HG02884 (cell line): Measurements from ENCODE around the gene EXTL2.
"Not testable (repeated sequence)": the region's sequence is repeated elsewhere in the genome, so short reads cannot be mapped to it uniquely, and the experiment has no call there.

ENCODE experiments used
- ATAC-seq: cut with Tn5 transposase; IDR thresholded peaks from one replicate; pipeline ENCODE4 v1.9.1; 2021; ENCODE audit warnings: mild to moderate bottlenecking, moderate library complexity; ENCODE audit not compliant: unreplicated experiment

Gene EXTL2

DNA sequence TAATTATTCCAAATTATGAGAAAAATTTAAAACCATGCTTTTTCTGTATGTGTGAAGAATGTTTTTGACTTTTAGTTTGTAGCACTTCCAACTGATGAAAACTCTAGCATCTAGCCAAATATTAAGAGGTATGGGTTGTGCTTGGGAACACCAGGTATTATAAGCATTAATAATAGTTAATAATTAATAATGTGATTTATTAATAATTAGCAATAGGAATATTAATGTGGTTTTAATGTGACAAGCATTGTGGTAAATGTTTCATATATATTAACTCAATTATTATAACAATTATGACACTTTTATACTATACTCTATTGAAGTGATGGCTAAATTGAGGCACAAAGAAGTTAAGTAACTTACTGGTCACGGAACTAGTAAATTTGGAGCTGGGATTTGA, 9.1 kb upstream of the EXTL2 start:
- ATAC-seq = no peak

GRCh38 chr1:100902365-100902764, 7.7 kb upstream of the EXTL2 start:
- no peak for ATAC-seq

DNA sequence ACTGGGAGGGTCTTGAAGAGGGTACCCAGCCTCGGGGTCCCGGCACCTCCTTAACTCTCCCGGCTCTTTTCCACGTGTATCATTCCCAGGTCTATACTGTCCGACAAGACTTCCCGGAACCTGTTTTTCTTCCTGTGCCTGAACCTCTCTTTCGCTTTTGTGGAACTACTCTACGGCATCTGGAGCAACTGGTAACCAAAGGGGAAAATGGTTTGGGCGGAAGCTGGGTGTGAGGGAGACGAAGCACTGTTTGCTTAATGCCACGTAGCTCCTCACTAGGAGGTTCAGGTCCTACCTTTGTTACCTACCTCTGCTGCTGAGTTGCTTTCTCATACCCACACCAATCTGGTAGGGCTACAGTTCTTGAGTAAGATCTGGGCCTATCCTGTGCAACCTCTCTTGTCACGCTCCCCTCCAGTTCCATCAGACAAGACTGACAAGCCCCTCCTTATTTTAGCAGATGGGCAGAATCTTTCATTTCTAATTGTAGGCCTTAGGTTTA, 1.9 kb upstream of the EXTL2 start:
- peak; percentile 33 for ATAC-seq

DNA sequence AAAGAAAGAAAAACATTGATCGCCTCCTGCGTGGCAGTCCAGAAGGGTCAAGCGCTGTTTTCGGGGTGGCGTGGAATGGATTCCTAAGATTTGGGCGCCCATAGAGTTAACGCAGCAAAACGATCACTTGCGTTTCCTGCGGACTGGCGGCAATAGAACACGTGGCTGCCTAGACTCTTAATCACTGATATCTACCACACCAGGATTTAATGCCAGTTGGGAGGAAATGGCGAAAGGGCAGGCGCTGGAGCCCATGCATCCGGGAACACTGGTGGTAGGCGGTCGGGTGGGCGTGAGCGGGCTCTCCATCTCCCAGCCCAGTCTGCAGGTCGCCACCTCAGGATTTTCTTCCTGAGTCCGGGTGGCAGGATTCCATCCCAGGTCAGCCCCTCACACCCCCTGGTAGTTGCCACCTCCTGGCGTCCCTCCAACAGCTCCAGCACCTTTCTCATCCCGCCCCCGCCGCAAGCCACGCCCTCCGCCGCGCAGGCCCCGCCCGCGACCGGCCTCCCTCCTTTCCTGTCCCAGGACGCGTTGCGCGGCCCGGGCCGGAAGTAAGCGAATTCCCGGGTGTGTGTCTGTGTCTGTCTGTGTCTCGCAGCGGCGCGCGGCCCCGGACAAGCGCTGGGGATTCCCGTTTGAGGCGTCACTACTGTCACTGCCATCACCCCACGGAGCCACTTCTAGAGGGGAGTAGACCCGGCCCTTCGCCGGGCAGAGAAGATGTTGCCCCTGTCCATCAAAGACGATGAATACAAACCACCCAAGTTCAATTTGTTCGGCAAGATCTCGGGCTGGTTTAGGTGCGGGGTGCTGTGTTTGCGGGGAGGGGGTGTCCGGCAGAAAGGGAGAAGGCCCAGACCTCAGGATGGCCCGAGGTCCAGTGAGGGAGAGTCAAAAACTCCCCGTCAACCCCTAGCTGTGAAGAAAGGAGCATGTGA, 1.2 kb upstream of the EXTL2 start, which contains the start of gene SLC30A7:
TSS of gene SLC30A7 (plus strand) at position 551 of the 941 bp plus-strand sequence. CDS start at position 724, 173 bp downstream.
- peak; percentile 64 for ATAC-seq

GRCh38 chr1:100893718-100894117, 924 bp downstream of the EXTL2 start:
- no peak for ATAC-seq

- no peak for ATAC-seq
Measured at GRCh38 chr1:100892554-100892953, 2.1 kb downstream of the EXTL2 start.

DNA sequence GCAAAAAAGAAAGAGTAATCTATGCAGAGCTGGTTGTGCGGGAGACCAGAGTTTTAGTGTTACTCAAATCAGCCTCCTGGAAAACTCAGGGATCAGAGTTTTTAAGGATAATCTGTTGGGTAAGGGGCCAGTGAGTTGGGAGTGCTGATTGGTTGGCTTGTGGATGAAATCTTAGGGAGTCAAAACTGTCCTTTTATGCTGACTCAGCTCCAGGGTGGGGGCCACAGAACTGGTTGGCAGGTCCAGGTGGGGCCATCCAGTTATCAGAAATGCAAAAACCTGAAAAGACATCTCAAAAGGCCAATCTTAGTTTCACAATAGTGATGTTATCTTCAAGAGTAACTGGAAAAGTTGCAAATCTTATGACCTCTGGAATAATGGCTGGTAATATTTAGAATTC, 3.3 kb downstream of the EXTL2 start:
- no peak for ATAC-seq

DNA sequence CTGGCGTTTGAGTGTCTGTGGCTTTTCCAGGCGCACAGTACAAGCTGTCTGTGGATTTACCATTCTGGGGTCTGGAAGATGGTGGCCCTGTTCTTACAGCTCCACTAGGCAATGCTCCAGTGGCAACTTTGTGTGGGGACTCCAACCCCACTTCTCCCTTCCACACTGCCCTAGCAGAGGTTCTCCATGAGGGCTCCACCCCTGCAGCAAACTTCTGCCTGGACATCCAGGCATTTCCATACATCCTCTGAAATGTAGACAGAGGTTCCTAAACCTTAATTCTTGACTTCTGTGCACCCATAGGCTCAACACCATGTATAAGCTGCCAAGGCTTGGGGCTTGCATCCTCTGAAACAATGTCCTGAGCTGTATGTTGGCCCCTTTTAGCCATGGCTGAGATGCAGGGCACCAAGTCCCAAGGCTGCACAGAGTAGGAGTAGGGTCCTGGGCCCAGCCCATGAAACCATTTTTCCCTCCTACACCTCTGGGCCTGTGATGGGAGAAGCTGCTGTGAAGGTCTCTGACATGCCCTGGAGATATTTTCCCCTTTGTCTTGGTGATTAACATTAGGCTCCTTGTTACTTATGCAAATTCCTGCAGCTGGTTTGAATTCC, 4.7 kb downstream of the EXTL2 start:
- ATAC-seq = not testable (repeated sequence)

DNA sequence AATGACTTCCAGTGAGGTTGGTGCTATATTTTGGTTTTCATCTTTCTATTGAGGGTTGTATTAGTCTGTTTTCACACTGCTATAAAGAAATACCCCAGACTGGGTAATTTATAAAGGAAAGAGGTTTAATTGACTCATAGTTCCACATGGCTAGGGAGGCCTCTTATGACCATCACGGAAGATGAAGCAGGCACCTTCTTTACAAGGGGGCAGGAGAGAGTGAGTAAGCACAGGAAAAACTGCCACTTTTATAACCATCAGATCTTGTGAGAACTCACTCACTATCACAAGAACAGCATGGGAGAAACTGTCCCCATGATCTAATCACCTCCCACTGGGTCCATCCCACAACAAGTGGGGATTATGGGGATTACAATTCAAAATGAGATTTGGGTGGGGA, 5.6 kb downstream of the EXTL2 start:
- not testable (repeated sequence) for ATAC-seq

DNA sequence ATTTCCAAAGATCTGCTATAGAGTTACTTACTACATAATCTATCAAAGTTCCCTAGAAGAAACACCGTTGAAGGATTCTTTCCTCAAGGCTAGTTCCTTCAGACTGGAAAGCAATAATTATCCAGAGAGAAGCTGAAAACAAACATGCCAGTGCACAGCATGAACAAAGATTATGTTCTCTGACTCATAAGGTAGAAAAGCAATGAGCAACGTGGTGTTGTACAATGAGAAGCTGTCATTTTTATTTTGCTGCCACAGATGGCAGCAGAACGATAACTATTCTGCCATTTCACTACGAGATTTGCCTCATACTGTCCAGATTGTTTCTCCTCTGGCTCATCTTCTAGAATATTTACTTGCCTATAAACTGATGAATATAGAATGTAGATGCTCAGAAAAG, 10.7 kb downstream of the EXTL2 start:
- no peak for ATAC-seq

GRCh38 chr1:100882698-100883097, 11.9 kb downstream of the EXTL2 start:
- ATAC-seq = no peak

GRCh38 chr1:100881687-100882086, 13.0 kb downstream of the EXTL2 start:
- no peak for ATAC-seq

DNA sequence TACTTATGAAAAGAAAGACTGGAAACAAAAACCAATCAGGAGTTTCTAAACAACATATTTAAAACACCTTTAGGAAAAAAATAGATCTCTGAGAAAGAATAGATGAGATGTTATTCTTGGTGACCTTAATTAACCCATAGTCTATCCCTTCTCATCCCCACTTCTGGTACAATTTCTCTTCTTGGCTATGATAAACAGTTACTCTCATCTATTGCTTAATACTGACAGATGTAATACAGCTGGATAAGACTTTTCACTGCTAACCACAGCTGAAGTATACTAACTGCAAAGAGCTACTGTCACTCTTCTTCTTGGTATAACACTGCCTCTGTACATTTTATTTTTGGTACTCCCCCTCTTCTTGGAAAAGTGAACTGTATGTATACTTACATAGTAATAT, 15.2 kb downstream of the EXTL2 start:
- no peak for ATAC-seq

DNA sequence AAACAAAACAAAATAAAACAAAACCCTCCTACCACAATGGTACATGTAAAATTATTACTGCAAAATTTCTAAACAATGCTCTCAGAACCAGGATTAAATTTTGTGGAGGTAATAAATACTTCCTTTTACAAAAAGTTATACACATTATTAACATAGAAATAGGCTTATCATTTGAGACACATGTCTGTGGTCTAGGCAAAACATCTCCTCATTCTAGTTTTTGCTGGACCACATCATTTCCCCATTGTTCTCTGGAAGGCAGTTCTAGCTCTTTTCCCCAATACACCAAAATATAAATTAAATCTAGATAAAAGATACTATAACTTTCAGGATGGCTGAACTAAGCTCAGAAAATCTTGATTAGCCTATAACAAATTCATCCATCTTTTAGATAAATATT, 18.4 kb downstream of the EXTL2 start:
- ATAC-seq = no peak

- ATAC-seq = no peak
Measured at GRCh38 chr1:100875228-100875627, 19.4 kb downstream of the EXTL2 start.

DNA sequence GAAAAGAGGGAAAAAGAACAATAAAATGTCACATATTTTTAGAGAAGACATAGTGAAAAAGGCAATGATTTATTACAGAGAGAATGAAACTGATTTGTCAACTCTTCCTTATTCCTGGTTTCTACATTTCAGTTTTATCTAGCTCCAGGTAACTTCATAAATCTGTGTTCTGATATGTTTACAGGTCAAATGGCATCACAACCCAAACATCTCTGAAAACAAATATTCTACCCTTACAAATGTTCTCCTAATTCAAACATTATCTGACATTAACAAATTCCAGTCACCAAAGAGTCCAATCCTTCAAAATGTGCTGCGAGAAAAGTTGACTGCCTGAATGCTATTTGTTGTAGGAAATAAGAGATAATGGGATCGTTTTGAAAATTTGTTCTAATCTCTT, 20.2 kb downstream of the EXTL2 start:
- no peak for ATAC-seq

DNA sequence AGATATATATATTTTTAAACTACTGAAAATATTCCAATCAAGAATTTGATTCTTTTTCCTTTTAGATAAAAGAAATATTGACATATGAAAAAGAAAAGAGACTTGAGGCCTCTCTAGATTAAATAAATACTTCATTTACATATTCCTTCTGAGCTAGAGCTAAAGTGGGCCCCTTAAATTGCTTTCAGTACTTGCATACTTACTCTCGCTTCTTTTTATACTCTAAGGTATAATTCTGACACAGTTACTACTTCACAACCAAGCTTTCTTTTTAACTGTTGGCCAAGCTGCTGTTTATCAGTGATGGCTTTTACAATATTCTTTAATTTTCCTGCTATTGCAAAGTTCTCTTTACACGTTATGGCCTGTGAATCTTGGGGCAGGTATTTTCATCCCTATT, 24.6 kb downstream of the EXTL2 start:
- ATAC-seq = peak; percentile 41

DNA sequence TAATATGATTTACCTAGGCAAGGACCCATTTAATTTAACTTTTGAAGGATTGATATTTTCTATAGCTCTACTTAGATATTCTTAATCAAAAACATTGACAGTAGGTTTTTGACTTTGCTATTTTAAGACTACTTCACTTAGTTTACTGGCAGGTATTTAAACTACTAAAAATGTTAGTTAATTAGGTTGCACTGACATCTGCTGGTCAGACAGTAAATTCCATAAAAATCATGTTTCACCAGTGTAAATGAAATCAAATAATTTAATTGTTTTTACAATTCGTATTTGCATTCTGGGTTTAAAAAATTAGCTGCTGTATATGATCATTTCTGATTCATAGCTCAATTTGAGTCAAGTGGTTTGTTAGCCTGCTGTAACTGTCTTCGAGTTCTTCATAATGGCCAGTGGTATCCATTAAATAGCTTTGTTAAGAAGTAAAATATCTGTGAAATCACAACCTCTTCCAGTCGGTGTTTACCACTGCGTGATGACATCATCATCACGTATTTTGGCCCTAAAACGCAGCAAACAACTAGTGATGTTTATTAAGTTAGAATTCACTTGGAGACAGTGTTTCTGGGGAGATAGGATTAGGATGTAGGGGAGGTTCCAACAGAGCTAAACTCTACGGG, 26.2 kb downstream of the EXTL2 start:
- no peak for ATAC-seq

- no peak for ATAC-seq
Measured at GRCh38 chr1:100866901-100867206, 27.8 kb downstream of the EXTL2 start.

DNA sequence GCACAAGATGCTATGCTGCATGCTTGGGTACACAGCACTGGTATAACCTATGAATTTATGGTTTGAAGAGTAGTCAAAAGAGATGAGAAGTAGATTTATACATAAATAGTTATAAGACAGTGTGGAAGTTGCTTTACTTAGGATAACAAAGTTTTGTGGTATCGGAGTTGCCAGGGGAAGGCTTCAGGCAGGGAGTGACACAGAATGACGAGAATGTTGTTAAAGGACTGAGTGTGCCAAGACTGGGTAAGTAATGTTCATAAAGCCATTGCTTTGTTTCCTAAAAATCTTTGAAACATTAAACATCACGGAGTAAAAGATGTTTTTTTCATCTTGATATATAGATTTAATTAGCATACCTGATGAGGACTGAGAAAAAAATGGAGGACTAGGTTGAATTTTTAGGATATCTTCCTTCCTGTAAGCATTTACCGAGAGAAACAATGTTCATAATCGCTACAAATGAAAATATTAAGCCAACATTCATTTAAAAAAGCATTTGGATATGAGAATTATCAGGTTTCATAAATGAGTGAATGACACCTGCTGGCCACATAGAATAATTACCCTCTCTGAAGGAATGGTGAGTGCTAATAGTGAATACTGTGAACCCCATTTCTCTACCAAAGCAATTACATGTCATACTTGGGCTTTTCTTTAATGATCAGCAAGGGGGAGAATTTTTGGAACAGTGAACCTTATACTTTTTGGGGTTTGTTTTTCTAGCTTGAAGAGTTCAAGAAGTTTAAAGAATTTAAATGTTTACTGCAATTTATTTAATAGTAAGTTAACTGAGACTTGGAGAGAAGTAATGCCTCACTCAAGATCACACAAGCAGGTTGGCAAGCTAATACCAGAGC, 28.4 kb downstream of the EXTL2 start:
- ATAC-seq = peak; percentile 53

- no peak for ATAC-seq
Measured at GRCh38 chr1:100862591-100862990, 32.1 kb downstream of the EXTL2 start.
